Activated CD4-positive, alpha-beta T cell treated with anti-CD3 and anti-CD28 coated beads for 48 hours (primary cell): ENCODE results near the gene NUMBL.
"Not testable (repeated sequence)": the region's sequence is repeated elsewhere in the genome, so short reads cannot be mapped to it uniquely, and the experiment has no call there.

Experiments used
- DNase-seq: peaks from one replicate; pipeline ENCODE4 v3.0.0-alpha.2; 2020

Gene NUMBL

DNA sequence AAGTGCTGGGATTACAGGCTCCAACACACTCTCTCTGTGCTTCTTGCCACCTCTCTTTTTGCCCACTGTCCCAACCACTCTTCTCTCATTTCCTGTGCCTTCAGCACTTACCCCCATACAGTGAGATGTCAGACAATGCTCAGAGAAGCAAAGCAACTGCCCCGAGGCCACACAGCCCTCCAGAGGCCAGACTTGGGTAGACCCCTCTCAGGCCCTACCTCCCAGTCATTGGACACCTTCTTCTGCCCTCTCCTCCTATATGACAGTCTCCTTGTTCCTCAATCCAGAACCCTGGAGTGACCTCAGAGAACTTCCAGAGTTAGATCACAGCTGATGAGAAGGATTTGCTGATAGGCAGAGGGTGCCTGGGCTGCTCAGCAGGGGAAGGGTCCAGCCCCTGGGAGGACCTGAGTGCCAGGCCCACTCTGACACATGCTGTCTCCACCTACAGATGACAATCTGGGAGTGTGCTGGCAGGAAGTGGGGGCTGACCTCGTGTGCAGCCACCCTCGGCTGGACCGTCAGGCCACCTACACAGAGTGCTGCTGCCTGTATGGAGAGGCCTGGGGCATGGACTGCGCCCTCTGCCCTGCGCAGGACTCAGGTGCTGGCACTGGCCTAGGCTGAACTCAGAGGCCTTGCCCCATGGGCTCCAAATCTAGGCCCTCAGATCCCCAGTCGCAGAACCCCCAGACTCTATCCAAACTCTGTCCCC is 64.9 kb downstream of the NUMBL start:
- no peak for DNase-seq

DNA sequence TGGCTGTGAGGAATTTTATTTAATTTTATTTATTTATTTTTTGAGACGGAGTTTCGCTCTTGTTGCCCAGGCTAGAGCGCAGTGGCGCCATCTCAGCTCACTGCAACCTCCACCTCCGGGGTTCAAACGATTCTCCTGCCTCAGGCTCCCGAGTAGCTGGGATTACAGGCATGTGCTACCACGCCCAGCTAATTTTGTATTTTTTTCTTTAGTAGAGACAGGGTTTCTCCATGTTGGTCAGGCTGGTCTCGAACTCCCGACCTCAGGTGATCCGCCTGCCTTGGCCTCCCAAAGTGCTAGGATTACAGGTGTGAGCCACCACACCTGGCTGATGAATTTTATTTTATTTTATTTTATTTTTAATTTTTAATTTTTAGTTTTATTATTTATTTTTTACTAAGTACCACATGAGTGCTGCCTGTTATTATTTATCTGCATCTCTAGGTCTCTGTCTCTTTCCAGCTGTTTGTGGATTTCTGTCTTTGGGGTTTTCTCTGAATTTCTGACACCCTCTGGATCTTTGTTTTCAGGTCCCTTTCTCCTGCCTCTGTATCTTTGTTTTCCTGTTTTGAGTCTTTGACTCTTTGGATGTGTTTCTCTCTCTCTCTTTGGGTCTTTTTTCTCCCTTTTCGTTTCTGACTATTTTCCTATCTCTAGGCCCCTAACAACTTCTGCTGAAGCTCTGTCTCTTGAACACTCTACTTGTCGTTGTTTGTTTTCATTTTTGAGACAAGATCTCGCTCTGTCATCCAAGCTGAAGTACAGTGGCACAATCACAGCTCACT is 65.9 kb downstream of the NUMBL start:
- not testable (repeated sequence) for DNase-seq

GRCh38 chr19:40623403-40624251 is 66.8 kb downstream of the NUMBL start:
- peak; percentile 65 for DNase-seq

GRCh38 chr19:40622773-40623075 is 67.7 kb downstream of the NUMBL start:
- no peak for DNase-seq

DNA sequence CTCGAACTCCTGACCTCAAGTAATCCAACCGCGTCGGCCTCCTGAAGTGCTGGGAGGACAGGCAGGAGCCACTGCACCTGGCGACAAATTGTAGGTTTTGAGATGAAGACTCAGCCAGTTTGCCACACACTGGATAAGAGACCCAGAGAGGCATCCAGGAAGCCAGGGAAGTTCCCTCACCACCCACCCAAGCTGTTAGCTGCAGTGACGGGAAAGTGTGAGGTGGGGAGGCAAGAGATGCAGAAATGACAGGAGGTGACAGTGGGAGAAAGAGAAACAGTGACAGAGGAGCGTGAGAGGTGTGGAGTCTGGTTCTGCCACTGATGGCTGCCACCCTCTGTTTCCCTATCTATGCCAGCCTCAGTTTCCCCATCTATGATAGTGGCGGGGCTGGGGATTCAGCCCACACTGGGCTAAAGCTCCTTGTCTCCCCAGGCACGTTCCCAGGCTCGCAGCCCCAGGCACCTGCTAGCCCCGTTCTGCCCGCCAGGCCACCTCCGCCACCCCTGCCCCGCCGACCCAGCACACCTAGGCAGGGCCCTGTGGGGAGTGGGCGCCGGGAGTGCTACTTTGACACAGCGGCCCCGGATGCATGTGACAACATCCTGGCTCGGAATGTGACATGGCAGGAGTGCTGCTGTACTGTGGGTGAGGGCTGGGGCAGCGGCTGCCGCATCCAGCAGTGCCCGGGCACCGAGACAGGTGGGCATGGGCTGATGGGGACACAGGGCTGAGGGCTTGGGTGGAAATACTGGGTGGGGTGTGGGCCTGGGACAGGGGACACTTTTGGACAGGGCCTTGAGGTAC is 68.3 kb downstream of the NUMBL start:
- DNase-seq = no peak

GRCh38 chr19:40621283-40621682 is 69.2 kb downstream of the NUMBL start:
- no peak for DNase-seq

DNA sequence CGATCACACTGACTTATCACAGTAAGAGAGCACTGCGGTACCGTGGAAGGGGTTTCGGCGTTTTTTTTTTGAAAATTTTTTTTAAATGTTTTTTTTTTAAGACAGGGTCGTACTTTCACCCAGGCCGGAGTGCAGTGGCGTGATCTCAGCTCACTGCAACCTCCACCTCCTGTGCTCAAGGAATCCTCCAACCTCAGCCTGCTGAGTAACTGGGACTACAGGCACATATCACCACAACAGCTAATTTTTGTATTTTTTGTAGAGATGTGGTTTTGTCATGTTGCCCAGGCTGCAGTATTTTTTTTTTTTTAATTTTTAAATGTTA is 70.3 kb downstream of the NUMBL start:
- DNase-seq = no peak

GRCh38 chr19:40619333-40620160 is 70.9 kb downstream of the NUMBL start:
- no peak for DNase-seq

GRCh38 chr19:40617961-40618360 is 72.5 kb downstream of the NUMBL start:
- no peak for DNase-seq

- DNase-seq = no peak
Observed at GRCh38 chr19:40616941-40617340, 73.5 kb downstream of the NUMBL start.

DNA sequence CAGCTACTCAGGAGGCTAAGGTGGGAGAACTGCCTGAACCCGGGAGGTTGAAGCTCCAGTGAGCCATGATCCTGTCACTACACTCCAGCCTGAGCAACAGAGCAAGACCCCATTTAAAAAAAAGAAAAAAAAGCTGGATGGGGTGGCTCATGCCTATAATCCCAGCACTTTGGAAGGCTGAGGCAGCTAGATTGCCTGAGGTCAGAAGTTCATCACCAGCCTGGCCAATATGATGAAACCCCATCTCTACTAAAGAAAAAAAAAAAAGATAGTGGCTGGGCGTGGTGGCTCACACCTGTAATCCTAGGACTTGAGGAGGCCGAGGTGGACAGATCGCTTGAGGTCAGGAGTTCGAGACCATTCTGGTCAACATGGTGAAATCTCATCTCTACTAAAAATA is 74.3 kb downstream of the NUMBL start:
- DNase-seq = no peak
